ENCODE results near the gene TBC1D22A.

TBC1D22A gene

DNA sequence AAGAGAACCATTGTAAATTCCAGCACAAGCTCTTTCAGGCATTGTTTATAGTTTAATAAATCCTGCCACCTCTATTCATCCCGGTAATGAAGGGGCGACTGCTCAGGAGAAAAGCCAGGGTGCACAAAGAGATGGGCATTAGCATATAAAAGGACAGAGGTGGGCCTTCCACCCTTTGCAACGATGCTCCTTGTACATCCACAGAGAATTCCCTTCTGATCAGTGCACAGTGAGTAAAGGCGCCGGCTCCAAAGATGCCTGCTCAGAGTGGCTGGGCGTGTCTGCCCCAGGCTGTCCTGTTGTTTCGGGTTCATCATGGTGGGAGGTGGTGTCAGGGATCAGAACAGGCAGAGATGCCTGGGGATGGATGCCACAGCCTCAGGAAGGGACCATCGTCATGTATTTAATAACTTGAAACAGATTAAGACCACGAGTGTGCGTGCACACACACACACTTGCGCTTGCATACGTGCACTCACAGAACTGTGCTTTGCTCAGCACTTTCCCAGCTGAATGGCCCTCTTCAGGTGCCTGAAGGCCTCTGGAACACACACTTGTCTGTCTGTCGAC, 305.0 kb downstream of the TBC1D22A start:
- no peak for DNase-seq

DNA sequence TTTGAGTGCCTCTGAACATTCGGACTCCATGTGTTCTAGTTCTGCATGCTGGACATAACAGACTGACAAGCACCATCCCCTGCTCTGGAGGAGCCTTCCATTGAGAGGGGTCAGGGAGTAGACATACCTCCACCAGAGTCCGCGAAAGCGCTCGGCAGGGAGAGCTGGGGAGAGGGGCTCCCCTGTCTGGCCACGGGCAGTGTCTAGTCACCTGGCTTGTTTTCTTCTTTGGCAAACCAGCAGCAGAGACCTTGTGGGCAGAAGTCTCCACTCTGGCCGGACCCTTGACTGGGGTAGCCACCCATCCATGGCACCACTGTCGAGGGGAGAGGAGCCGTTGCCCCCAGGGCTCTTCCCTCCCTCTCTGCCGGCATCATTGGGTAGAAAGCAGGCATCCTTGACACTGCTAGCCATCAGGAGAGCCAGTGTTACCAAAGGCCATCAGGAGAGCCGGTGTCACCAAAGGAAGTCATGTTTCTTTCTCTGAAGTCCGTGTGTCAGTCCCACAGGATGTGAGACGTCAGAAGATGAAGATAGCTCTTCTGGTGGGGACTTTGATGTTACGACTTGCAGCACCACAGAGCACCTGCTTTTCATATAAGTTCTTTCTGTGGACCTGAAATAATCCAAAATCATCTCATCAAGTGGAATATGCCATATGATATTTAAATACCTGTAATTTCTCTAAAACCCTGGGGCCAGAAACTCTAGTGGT, 305.6 kb downstream of the TBC1D22A start:
- no peak for DNase-seq

DNA sequence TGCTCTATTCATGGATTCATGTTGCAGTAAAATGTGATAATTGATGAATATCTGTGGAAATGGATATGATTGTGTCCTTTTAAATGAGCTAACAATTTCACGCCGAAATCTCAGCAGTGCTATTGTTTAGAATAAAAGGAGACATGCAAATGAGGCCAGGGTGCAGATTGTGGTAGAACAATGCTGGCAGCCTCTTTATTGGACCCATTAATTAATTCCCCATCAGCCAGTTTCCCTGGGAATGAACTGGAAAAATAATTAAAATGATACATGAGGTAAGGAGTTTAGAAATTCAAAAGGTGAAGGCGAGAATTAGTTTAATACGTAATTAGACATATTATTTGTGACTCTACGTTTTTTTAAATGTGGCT, 306.2 kb downstream of the TBC1D22A start:
- DNase-seq = no peak

DNA sequence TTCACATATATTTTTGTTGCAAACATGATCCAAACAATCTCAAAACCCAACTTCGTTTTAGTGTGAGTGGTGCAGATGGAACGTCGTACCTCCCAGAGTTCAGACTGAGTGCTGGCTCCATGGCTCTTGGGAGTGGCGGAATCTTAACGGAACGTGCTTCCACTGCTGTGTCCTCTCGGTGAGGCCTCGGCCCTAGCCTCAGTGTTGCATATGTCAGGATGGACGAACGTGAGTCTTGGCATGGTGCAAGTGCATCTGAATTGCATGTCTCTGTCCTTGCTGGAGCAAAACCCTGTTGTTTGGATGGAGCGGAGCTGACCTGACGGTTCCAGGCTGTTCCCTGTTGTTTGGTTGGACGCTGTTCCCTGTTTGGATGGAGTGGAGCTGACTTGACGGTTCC, 306.8 kb downstream of the TBC1D22A start:
- DNase-seq = no peak

DNA sequence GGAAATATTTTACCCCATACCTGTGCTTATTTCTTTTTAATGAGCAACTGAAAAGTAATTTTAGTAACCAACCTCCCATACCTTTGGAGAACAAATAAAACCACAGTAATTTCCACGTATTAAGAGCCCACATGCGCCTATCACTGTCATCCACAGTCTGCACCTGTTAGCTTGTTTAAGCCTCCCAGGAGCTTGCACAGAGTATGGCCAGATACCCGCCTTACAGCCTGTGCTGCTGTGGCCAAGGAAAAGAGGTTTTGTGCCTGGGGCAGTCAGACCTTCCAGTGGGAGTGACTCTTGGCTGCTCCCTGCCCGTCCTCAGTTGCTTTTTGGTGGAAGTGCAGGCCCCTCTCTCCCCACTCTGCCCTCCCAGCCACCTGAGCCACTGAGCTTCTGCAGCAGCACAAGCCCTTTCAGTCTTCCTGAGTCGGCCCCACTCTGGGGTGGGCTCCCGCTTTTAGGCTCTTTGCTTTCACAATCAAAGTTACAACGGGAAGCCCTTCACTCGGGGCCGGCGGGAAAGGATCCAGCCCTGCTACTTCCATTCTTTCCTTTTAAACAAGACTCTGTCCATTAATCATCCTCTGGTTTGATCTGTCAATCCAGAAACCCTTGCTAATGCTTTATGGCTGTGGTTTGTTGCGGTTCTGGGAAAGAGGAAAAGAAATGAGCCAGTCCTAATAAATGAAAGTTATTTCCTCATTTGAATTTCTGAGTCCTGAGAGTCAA, 308.8 kb downstream of the TBC1D22A start:
- DNase-seq = no peak

DNA sequence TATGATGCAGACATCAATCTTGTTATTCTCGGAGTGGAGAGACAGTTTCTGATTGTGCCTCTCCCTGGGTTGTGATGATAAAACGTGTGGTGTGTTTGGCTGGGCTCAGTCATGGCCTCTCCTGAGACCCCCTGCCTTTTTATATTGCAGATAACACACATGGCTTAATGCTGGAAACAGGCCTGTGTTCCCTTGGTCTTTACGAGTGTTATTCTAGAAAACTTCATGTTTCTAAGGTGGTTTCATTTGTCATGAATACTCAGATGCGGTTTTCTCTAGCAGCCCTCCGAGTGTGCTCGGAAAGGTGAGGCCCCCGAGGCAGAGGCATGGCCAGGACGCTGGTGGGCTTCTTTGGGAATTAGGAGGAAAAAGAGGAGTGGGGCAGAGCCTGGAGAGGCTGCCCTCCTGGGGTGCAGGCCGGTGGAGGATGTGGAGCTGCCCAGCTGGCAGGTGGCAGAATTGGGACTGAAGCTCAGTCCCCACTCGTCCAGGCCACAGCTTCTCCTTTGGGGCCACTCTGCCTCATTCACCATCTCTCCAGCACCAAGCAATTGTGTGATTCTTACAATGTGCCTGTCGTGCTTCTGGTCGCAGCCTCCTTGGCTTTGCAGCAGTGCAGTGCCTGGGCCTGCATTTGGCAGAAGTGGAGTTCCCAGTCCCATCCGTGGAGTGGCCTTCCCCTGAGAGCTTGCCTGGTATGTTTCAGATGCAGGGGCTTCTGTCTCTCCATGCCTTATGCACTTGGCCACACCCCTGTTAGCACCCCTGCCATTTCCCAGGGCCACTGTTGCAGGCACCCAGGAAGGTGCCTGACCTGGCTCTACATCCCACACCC, 309.6 kb downstream of the TBC1D22A start:
- DNase-seq = no peak

DNA sequence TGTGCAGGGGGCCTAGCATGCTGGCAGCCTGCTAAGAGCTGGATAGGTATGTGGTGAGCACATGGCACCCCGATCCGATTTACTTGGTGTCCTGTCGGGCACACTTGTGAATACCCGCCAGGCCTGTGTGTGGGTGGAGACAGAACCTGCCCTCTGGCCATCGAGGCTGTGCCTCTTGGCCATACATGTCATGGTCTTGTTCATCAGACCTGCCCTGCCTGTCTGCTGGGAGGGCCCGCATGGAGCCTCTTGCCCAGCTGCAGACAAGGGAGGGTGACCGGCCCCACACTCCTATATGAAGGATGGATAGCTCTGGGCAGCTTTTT, 310.2 kb downstream of the TBC1D22A start:
- no peak for DNase-seq

DNA sequence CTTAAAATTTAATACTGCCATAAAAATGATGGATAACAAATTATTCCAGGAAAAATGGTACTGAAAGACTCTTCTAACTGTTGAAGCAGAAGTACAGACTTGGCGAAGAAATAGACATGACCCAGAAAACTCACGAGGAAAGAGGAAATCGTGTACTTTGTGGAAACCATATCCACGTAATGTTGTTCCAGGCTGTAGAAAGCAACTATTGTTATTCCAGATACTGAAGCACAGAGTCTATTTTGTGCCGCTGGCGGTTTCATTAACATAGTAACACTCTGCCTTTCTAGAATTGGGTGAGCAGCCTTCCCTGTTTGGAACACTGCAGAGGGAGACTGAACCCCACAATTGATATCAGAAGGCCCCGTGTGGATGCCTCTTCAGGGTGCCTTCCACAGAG, 310.6 kb downstream of the TBC1D22A start:
- DNase-seq = no peak

DNA sequence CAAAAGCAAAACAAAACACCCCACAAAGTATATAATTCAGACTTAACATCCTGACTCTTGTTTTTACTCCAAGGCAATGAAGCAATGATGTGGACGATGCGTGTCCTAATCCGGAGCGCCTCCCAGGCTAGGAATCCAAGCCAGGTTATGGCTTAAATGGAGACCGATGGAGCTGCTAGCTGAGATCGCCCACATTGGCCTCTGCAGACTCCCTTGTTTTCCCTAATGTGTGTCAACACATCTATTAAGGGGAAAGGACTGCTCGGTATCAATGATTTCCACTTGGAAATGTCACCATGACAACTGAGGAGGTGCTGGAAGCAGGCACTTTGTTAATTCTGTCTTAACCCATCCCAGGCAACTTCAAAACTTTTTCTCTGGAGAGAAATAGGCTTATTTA, 311.7 kb downstream of the TBC1D22A start:
- no peak for DNase-seq

DNA sequence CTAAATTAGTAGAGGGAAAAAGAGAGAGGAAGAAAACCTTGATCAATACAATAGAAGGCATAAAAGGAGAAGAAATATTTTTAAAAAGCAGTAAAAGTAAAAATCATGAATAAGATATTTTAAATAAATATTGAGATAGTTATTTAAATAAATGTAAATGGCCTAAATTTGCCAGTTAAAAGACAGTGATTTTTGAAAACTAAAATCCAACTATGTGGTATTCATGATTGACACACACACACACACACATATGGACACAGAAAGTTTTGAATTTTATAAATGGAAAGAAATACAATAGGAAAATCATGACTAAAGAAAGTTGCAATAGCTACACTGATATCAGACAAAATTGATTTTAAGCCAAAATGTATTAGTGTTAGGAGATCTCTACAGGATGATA, 313.1 kb downstream of the TBC1D22A start:
- DNase-seq = no peak

DNA sequence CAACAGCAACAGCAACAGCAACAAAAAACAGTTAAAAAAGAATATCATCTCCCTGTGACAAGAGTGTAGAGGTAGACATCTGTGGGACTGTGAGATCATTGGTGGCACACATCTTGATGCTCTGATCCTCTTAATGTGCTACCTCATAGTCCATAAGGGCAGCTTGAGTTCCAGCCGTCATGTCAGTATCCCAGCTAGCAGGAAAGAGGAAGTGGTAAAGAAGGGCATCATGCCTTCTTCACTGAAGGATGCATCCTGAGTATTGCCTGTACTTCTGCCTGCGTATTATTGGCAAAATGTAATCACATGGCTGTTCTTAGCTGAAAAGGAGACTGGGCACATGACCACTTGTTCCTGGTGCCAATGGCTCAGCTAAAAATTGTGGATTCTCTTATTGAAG, 314.3 kb downstream of the TBC1D22A start:
- DNase-seq = no peak

DNA sequence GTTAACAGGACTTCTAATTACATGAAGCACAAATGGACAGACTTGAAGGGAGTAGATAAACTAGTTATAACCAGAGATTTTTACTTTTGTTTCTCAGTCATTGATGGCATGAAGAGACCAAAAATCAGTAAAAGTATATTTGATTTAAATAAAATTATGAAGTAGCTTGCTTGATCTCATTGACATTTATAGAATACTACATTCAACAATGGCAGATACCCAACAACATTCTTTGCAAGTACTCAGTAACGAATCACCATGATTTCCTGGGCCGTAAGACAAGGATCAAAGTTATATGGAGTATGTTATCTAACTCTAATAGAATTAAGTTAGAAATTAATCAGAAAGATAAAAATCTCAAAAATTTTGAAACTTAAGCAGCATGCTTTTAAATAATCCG, 317.6 kb downstream of the TBC1D22A start:
- no peak for DNase-seq

DNA sequence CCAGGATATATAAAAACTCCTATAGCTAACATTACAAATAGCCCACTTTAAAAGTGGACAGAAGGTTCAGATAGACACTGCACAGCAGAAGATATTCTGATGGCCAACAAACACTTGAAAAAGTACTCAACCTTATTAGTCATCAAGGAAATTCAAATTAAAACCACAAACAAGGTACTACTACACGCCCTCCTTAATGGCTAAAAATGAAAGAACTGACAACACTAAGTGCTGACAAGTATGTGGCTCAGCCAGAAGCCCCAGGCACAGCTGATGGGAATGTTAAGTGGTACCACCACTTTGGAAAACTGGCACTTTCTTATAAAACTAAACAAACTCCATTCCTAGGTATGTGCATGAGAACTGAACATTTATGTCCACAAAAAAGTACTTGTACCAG, 320.1 kb downstream of the TBC1D22A start:
- no peak for DNase-seq

DNA sequence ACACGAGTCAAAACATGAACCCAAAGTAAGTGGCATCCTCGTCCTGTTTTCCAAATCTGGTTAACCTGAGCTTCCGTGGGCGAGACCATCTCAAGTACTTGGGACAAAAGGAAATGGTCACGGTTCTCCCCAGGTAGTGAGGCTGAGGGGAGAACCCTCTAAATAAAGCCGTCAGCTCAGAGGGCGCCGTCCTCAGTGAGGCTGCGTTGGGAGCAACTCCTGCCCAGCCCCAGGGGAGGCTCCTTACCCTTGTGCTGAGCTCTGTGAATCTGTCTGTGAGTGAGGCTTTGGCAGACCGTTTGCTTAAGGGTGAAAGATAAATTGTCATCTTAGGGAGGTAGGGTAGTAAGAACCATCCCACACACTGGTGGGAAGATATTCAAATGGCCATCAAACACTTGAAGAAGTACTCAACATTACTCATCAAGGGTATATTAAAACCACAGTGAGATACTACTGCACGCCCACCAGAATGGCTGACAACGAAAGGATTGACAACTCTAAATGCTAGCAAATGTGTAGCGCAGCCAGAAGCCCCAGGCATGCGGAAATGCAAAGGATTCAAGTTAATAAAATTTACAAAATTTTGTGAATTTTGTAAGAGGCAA, 321.0 kb downstream of the TBC1D22A start:
- DNase-seq = no peak

DNA sequence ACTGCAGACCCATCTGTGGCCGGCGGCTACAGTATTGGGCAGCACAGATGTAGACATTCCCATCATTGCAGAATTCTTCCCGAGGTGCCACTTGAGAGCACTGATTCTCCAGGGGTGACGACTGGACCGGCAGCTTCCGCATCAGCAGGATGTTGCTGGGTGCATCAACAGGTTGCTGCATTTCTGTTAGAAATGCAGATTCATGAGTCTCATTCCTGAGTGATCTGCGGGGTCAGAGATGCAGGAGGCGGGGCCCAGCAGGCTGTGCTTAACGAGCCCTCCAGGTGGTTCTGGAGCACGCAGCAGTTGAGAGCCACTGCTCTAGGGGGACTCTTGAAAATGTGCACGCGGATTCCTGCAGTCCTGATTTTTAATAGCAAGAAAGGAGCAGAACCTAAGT, 321.8 kb downstream of the TBC1D22A start:
- no peak for DNase-seq

DNA sequence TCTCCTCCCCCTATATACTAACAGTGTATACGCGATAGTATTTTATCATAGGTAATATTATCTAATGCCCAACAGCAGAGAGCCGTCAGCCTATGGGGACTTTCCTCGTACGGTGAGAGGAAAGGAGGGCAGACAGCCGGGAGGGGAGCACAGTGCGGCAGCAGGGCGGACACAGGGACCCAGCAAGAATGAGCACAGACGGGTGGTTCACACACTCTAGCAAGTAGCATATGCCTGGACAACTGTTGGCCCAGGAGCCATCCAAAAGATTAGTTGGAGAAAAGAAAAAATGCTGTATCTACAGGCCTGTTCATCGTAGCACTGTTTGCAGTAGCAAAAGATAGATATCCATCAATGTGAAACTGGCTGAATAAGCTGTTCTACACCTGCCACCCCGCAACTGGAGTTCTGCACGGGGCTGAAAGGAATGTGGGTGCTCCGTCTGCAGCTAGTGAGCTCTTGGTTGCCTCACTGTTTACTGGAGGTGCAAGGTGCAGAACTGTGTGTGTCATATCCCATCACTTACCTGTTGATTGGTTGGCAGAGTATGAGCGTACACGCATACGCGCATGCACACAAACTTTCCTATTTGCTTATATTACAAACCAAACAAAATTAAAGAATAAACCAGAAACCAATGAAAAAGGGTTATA, 324.3 kb downstream of the TBC1D22A start:
- DNase-seq = no peak

DNA sequence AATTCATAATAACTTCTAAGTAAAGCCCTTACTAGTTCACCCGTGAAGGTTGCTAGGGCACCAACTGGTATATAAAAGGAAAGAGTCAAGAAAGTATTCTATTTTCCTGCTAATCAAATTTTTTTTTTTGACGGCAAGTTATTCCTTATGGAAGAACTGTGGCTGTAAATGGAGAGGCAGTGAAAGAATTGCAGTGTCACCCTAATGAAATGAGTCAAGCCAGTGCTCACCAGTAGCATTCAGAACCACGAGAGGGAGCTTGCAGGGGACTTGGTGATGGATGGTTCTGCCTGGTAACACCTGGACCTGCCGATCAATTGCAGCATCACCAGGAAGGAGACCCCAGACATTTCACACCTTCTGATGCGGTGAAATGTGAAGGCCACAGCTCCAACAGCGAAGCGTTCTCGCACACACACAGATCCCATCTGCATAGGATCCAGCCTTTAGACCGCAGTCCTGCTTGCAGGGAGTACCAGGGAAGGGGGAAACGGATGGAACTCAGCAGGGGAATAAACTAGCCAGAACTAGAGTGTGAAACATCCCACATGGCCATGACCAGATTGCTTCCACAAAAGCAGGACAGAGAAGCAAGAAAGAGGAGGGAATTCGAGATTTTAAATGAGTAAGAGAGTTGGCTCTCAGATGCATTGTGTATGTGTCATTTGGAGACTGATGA, 326.2 kb downstream of the TBC1D22A start:
- DNase-seq = no peak

DNA sequence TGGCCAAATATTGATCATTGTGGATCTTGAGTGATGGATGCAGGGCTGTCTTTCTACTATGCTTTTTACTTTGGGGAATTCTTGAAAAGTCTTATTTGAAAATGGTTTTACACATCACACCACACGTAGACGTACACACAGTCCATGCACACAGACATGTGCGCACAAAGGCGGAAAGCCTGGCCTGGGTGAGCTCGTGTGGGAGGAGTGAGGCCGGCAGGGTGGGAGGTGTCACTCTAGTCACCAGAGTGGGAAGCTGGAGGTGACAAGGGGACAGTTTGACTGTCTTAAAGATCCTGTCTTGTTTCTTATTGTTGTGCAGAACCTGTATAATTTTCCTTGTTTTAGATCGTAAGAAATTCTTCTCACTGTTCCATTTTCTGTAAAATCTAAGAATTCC, 326.9 kb downstream of the TBC1D22A start:
- DNase-seq = no peak

DNA sequence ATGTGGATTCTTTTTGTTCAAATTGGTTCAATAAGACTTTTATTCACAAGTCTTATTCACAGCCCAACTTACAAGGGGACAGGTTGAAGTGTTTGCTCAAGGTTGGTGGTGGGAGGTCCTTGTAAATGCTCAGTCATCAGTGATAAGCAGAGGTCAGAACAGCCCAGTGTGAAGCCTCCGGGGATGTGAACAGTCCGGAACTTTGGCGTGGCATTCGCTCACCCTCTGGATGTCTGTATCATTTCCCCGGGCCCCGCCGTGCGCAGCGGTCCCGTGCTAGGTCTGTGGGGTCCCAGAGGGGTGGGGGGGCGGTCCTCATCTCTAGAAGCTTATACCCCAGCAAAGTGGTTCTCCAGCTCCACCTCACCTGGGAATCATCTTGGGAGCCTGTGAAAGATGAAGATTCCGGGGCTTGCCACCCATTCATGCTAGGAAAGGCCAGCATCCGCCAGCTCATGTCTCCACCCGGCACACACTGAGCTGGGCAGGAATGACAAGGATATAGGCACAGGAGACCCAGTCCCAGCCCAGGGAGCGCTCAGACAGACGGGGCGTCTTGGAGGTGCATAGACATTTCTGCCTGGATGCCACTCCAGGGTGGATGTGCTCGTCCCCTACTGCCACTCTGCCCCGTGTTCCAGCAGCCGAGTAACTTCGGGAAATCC, 327.5 kb downstream of the TBC1D22A start:
- no peak for DNase-seq

DNA sequence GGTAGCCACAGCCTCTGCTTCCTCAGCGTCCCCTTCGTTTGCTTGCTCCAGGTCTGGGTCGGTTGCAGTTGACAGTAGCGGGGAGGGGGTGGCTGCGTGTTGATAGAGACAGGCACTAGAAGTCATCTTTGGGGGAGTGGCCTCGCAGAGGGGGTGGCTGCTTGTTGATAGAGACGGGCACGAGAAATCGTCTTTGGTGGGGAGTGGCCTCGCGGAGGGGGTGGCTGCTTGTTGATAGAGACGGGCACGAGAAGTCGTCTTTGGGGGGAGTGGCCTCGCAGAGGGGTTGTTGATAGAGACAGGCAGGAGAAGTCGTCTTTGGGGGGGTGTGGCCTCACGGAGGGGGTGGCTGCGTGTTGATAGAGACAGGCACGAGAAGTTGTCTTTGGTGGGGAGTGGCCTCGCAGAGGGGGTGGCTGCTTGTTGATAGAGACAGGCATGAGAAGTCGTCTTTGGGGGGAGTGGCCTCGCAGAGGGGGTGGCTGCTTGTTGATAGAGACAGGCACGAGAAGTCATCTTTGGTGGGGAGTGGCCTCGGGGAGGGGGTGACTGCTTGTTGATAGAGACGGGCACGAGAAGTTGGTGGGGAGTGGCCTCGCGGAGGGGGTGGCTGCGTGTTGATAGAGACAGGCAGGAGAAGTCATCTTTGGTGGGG, 328.3 kb downstream of the TBC1D22A start:
- DNase-seq = no peak

DNA sequence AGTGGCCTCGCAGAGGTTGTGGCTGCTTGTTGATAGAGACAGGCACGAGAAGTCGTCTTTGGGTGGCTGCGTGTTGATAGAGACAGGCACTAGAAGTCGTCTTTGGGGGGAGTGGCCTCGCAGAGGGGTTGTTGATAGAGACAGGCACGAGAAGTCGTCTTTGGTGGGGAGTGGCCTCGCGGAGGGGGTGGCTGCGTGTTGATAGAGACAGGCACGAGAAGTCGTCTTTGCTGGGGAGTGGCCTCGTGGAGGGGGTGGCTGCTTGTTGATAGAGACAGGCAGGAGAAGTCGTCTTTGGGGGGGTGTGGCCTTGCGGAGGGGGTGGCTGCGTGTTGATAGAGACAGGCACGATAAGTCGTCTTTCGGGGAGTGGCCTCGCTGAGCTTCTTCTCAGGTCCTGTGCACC, 328.8 kb downstream of the TBC1D22A start:
- no peak for DNase-seq
